ENCODE data around the gene PRPF40B. TPM values are rescaled to one million over a fixed set of nuclear protein-coding genes. Genes with fewer than 3 reads are reported as not detected.

The PRPF40B gene
- total and polyA plus RNA-seq, 12 donors: 13.4 to 37.5 (median 21.6) TPM

DNA sequence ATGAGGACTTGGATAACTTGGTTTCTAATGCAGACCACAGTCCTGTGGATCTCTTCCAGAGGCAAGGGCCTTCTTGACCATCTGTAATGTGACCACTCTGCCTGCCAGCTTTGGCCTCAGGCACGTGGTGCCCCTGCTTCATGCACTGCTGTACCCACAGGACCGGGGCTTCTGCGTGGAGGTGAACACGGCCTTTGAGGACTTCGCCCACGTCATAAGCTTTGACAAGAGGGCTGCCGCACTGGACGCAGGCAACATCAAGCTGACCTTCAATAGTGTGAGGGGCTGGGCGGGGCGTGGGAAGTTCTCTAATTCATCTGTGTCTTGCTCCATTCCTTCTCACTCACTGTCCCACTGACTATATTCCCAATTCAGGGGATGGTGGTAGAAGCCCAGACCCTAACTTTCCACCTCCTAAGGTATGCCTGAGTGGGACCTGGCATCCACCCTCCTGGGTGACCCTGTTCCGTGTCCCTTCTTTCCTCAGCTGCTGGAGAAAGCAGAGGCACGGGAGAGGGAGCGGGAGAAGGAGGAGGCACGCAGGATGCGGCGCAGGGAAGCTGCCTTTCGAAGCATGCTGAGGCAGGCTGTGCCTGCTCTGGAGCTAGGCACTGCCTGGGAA is 18.5 kb downstream of the PRPF40B start:
- Histone ChIP-seq H3K36me3 (peaks cover 0 to 85% (median 32%) of the 10 kb centered on the region in 9 donors), H3K27ac (peak overlapping the region in 1 of 10 donors; percentile 33), H3K4me1 (peaks cover 17 to 44% (median 33%) of the 10 kb centered on the region in 9 donors), H3K27me3 (no peaks in the 10 kb centered on the region), H3K4me3 (no peak overlapping the region), H3K9me3 (no peaks in the 10 kb centered on the region)
- ATAC-seq: no peak
- WGBS, 2 donors: 87 to 89% methylated on average over 17 of the region's 17 CpGs
- DNase-seq: no peak
- intact Hi-C loops (cut with DNase I): loop anchor here in 4 of 10 donors (2.0 to 10.0 kb wide), 4 partner anchors 65 to 193 kb away; partner anchors contain the start of genes FMNL3 (in 1 of the 4) and NCKAP5L (in 1 of the 4)
- TF ChIP-seq, protein P1, sequence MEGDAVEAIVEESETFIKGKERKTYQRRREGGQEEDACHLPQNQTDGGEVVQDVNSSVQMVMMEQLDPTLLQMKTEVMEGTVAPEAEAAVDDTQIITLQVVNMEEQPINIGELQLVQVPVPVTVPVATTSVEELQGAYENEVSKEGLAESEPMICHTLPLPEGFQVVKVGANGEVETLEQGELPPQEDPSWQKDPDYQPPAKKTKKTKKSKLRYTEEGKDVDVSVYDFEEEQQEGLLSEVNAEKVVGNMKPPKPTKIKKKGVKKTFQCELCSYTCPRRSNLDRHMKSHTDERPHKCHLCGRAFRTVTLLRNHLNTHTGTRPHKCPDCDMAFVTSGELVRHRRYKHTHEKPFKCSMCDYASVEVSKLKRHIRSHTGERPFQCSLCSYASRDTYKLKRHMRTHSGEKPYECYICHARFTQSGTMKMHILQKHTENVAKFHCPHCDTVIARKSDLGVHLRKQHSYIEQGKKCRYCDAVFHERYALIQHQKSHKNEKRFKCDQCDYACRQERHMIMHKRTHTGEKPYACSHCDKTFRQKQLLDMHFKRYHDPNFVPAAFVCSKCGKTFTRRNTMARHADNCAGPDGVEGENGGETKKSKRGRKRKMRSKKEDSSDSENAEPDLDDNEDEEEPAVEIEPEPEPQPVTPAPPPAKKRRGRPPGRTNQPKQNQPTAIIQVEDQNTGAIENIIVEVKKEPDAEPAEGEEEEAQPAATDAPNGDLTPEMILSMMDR (IDR thresholded peaks at IDR 0.05): no peak

- Histone ChIP-seq H3K27me3 (no peaks in the 10 kb centered on the region), H3K27ac (peak overlapping the region in 1 of 10 donors; percentile 33), H3K4me1 (peaks cover 15 to 44% (median 32%) of the 10 kb centered on the region in 9 donors), H3K4me3 (no peak overlapping the region), H3K9me3 (no peaks in the 10 kb centered on the region), H3K36me3 (peaks cover 0 to 89% (median 35%) of the 10 kb centered on the region in 9 donors)
- WGBS, 2 donors: 85% methylated on average over 11 of the region's 11 CpGs
- ATAC-seq (no peak), DNase-seq (no peak)
- intact Hi-C loops (cut with DNase I): loop anchor here in 4 of 10 donors (2.0 to 10.0 kb wide), 4 partner anchors 65 to 192 kb away; partner anchors contain the start of genes FMNL3 (in 1 of the 4) and NCKAP5L (in 1 of the 4)
- TF ChIP-seq, protein P1 (IDR thresholded peaks at IDR 0.05): no peak
Measured at GRCh38 chr12:49642370-49642802, 19.0 kb downstream of the PRPF40B start.

- TF ChIP-seq, protein P1 (IDR thresholded peaks at IDR 0.05): no peak
- Histone ChIP-seq H3K4me3 (no peak overlapping the region), H3K4me1 (peaks cover 16 to 44% (median 36%) of the 10 kb centered on the region in 9 donors), H3K27me3 (no peaks in the 10 kb centered on the region), H3K9me3 (no peaks in the 10 kb centered on the region), H3K36me3 (peaks cover 0 to 94% (median 35%) of the 10 kb centered on the region in 9 donors), H3K27ac (no peak overlapping the region)
- DNase-seq: no peak
- intact Hi-C loops (cut with DNase I): loop anchor here in 4 of 10 donors (2.0 to 10.0 kb wide), 4 partner anchors 64 to 192 kb away; partner anchors contain the start of genes FMNL3 (in 1 of the 4) and NCKAP5L (in 1 of the 4)
- no peak for ATAC-seq
- WGBS, 2 donors: 92 to 93% methylated on average over 7 of the region's 7 CpGs
Measured at GRCh38 chr12:49643135-49643534, 19.8 kb downstream of the PRPF40B start.

DNA sequence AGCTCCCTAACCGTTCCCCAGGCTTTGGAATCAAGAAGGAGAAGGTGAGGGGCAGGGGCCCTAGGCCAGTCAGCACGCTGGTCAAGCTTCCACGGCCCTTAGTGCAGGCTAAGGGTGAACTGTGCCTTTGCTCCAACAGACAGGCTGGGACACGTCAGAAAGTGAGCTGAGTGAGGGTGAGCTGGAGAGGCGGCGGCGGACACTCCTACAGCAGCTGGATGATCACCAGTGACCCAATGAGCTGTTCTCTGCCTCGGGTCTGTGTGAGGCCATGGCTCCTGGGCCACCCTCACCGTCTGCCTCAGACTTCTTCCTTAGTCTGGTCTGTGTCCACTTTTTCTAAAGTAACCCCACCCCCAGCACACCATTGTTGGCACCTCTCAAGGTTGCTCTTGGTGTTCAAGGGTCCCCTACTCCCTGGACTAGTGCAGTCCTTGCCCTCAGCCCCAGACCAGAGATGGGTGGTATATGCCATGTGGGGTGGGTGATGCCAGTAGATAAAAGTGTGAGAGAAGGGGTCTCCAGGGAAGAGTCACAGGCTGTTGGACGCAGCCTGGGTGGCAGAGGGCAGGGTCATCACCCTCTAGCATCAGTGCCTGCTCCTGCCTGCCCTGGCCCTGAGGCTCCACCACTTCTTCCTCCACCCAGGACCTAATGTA is 20.7 kb downstream of the PRPF40B start:
- no peak for DNase-seq
- peaks cover 0 to 98% (median 35%) of the 10 kb centered on the region in 9 donors for H3K36me3 ChIP-seq
- peak overlapping the region in 4 of 10 donors; percentile 24 to 90 (median 38) for H3K27ac ChIP-seq
- no peaks in the 10 kb centered on the region for H3K27me3 ChIP-seq
- TF ChIP-seq, protein P1 (IDR thresholded peaks at IDR 0.05): no peak
- H3K9me3 ChIP-seq: no peaks in the 10 kb centered on the region
- H3K4me1 ChIP-seq: peaks cover 16 to 54% (median 44%) of the 10 kb centered on the region in 9 donors
- intact Hi-C loops (cut with DNase I): loop anchor here (1.0 to 10.0 kb wide), 6 partner anchors 63 to 191 kb away; partner anchors contain the start of genes FMNL3 (in 9 of the 10) and NCKAP5L (in 1 of the 10)
- H3K4me3 ChIP-seq: no peak overlapping the region
- 64 to 67% methylated on average over 10 of the region's 10 CpGs for whole genome bisulfite sequencing, 2 donors
- ATAC-seq: peak in 7 of 8 donors; percentile 0 to 27 (median 3)
